K562 (cell line): Measurements from ENCODE around the gene PRKAR1B. TPM values are rescaled to one million over a fixed set of nuclear protein-coding genes. Genes with fewer than 3 reads are reported as not detected.

Source experiments
- CBFA2T3 ChIP-seq: fragments of 450-650 bp; IDR thresholded peaks from 2 replicates; pipeline ENCODE4 v1.6.1; 2017
- ELF1 ChIP-seq: fragments of 200-800 bp; sonication (Bioruptor generic); IDR thresholded peaks from 2 replicates; pipeline ENCODE4 v1.6.1; 2016; ENCODE audit warnings: missing genetic modification characterization, missing compliant biosample characterization
- EP300 ChIP-seq: IDR thresholded peaks from 2 replicates; pipeline ENCODE4 v1.6.1; 2012; ENCODE audit warnings: low read length, improper control_type of control experiment
- FOXJ3 ChIP-seq: sonication (generic); formaldehyde crosslinking; IDR thresholded peaks from 2 replicates; pipeline ENCODE4 v1.4.0; 2020; ENCODE audit warnings: mild to moderate bottlenecking, missing genetic modification reagents
- KDM2B ChIP-seq: fragments of 250-450 bp; sonication (Bioruptor Pico); IDR thresholded peaks from 2 replicates; pipeline ENCODE4 v1.8.0; 2021; ENCODE audit warnings: mild to moderate bottlenecking, moderate library complexity
- MBD2 ChIP-seq: sonication (generic); IDR thresholded peaks from 2 replicates; pipeline ENCODE4 v1.6.1; 2016; ENCODE audit warnings: low read depth, borderline replicate concordance
- SMARCB1 ChIP-seq: IDR thresholded peaks from 2 replicates; pipeline ENCODE4 v1.6.1; 2011; ENCODE audit warnings: improper control_type of control experiment, low read depth; ENCODE audit not compliant: insufficient read length
- SP1 ChIP-seq: sonication (generic); formaldehyde crosslinking; IDR thresholded peaks from 2 replicates; pipeline ENCODE4 v1.8.1; 2022; ENCODE audit warnings: mild to moderate bottlenecking, missing genetic modification reagents
- ZNF408 ChIP-seq: fragments of 250-450 bp; sonication (Bioruptor Pico); IDR thresholded peaks from 2 replicates; pipeline ENCODE4 v1.4.0; 2020; ENCODE audit warnings: low read depth, mild to moderate bottlenecking, moderate library complexity
- ZSCAN29 ChIP-seq: fragments of 450-650 bp; IDR thresholded peaks from 2 replicates; pipeline ENCODE4 v1.6.1; 2017
- polyA plus RNA-seq, 8 experiments: library from polyadenylated mRNA; depleted of rRNA in 4 of 8; stranded (reverse) in 5 of 8; unstranded in 3 of 8; fragments of >200 nt; fragmentation: Nextera tagmentation in 2 of 8; fragmentation: Illumina TruSeq in 1 of 8; extraction: Ambion mirVana in 2 of 8; extraction: Trizol in 1 of 8; gene quantifications; 2 replicates each; pipeline versions ENCODE4 v1.2.1 to v1.2.3, GENCODE V29; 2011 to 2014; ENCODE audit warnings: inconsistent platforms in 1 of 8, missing spikeins in 1 of 8
- total RNA-seq, 7 experiments: library from RNA; depleted of rRNA in 6 of 7; stranded (reverse); fragments of >200 nt in 6 of 7; fragmentation: Illumina TruSeq in 2 of 7; extraction: Trizol in 2 of 7; gene quantifications; 2 replicates each; pipeline versions ENCODE4 v1.2.1 to v1.2.3, GENCODE V29; 2011 to 2021; ENCODE audit warnings: low replicate concordance in 1 of 7
- TF ChIP-seq, protein P1 (sequence below): fragments of 250-450 bp; sonication (Bioruptor Pico); IDR thresholded peaks from 2 replicates; pipeline ENCODE4 v1.8.0; 2022; ENCODE audit warnings: moderate library complexity, mild to moderate bottlenecking, inconsistent platforms
- TF ChIP-seq, protein P2 (sequence below): fragments of 250-450 bp; sonication (Bioruptor Pico); IDR thresholded peaks from 2 replicates; pipeline ENCODE4 v1.5.0; 2021
- TF ChIP-seq, protein P3 (sequence below): sonication (generic); formaldehyde crosslinking; IDR thresholded peaks from 2 replicates; pipeline ENCODE4 v1.8.1; 2023; ENCODE audit warnings: missing genetic modification reagents, mild to moderate bottlenecking, borderline replicate concordance
- TF ChIP-seq, protein P4 (sequence below): fragments of 450-650 bp; IDR thresholded peaks from 2 replicates; pipeline ENCODE4 v1.6.1; 2016
- TF ChIP-seq, protein P5 (sequence below): conservative IDR thresholded peaks from 2 replicates; pipeline ENCODE4 v1.6.1; 2011; ENCODE audit warnings: low read depth, mild to moderate bottlenecking, low read length; ENCODE audit not compliant: control insufficient read depth
- TF ChIP-seq, protein P6 (sequence below): fragments of 250-450 bp; sonication (Bioruptor Pico); IDR thresholded peaks from 2 replicates; pipeline ENCODE4 v1.8.0; 2021; ENCODE audit warnings: borderline replicate concordance, mild to moderate bottlenecking, moderate library complexity; ENCODE audit not compliant: poor library complexity, severe bottlenecking

Gene PRKAR1B
- total and polyA plus RNA-seq, 9 of the 15 experiments (the other 6 are each of a cell fraction or from before 2014, with no cell fraction given), result 0.99 to 30.5 (median 12.7) TPM

DNA sequence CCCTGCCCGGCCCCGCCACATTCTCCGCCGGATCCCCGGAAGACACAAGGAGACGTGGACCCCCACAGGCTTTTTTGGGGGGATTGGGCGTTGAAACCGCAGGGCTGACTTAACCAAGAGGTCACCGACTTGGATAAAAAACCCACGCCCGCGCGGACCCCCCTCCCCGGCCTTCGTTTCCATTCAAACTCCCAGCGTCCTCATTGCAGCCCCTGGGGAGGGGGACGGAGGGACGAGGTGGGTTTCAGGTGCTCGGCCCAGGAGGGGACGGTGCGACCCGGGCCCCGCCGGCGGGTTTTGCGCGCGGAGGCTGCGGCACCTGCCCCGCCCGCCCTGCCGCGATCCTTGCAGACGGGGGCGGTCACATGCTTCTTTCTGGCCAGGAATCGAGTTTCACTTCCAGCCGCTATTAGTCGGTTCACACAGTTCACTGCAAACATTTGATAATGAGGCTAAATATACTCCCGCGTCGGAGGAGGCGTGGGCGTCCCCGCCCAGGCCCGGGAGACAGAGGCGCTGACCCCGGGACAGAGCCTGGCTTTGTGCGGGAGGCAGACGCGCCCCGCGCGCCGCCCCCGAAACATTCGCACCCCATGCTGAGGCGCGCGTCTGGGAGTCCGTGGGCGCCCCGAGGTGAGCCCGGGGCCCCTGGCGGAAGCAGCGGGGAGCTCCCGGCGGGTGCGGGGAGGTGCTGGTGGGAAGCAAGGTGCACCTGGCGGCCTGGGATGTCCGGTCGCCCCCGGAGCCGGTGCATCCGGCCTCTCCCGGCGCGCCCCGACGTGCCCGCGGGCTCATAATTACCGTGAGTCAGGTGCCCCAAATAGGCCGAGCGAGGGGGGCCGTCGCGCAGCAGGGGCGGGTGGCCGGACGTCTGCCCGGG lies 204.8 kb downstream of the PRKAR1B start (continued):
- TF ChIP-seq, protein P1, sequence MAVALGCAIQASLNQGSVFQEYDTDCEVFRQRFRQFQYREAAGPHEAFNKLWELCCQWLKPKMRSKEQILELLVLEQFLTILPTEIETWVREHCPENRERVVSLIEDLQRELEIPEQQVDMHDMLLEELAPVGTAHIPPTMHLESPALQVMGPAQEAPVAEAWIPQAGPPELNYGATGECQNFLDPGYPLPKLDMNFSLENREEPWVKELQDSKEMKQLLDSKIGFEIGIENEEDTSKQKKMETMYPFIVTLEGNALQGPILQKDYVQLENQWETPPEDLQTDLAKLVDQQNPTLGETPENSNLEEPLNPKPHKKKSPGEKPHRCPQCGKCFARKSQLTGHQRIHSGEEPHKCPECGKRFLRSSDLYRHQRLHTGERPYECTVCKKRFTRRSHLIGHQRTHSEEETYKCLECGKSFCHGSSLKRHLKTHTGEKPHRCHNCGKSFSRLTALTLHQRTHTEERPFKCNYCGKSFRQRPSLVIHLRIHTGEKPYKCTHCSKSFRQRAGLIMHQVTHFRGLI, result no peak
- TF ChIP-seq KDM2B (CRISPR knock-in tag), result 0 out of 2 replicates have a peak, but pooled peaks have one; percentile 36
- TF ChIP-seq ZNF408 (CRISPR knock-in tag), result no peak
- TF ChIP-seq ZSCAN29, result no peak
- TF ChIP-seq MBD2, result no peak
- TF ChIP-seq, protein P2, sequence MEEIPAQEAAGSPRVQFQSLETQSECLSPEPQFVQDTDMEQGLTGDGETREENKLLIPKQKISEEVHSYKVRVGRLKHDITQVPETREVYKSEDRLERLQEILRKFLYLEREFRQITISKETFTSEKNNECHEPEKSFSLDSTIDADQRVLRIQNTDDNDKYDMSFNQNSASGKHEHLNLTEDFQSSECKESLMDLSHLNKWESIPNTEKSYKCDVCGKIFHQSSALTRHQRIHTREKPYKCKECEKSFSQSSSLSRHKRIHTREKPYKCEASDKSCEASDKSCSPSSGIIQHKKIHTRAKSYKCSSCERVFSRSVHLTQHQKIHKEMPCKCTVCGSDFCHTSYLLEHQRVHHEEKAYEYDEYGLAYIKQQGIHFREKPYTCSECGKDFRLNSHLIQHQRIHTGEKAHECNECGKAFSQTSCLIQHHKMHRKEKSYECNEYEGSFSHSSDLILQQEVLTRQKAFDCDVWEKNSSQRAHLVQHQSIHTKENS (CRISPR knock-in tag), result no peak
- no peak for TF ChIP-seq ELF1 (tag)
- TF ChIP-seq, protein P3, sequence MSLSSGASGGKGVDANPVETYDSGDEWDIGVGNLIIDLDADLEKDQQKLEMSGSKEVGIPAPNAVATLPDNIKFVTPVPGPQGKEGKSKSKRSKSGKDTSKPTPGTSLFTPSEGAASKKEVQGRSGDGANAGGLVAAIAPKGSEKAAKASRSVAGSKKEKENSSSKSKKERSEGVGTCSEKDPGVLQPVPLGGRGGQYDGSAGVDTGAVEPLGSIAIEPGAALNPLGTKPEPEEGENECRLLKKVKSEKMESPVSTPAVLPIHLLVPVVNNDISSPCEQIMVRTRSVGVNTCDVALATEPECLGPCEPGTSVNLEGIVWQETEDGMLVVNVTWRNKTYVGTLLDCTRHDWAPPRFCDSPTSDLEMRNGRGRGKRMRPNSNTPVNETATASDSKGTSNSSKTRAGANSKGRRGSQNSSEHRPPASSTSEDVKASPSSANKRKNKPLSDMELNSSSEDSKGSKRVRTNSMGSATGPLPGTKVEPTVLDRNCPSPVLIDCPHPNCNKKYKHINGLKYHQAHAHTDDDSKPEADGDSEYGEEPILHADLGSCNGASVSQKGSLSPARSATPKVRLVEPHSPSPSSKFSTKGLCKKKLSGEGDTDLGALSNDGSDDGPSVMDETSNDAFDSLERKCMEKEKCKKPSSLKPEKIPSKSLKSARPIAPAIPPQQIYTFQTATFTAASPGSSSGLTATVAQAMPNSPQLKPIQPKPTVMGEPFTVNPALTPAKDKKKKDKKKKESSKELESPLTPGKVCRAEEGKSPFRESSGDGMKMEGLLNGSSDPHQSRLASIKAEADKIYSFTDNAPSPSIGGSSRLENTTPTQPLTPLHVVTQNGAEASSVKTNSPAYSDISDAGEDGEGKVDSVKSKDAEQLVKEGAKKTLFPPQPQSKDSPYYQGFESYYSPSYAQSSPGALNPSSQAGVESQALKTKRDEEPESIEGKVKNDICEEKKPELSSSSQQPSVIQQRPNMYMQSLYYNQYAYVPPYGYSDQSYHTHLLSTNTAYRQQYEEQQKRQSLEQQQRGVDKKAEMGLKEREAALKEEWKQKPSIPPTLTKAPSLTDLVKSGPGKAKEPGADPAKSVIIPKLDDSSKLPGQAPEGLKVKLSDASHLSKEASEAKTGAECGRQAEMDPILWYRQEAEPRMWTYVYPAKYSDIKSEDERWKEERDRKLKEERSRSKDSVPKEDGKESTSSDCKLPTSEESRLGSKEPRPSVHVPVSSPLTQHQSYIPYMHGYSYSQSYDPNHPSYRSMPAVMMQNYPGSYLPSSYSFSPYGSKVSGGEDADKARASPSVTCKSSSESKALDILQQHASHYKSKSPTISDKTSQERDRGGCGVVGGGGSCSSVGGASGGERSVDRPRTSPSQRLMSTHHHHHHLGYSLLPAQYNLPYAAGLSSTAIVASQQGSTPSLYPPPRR (CRISPR knock-in tag), result no peak
- TF ChIP-seq, protein P4, sequence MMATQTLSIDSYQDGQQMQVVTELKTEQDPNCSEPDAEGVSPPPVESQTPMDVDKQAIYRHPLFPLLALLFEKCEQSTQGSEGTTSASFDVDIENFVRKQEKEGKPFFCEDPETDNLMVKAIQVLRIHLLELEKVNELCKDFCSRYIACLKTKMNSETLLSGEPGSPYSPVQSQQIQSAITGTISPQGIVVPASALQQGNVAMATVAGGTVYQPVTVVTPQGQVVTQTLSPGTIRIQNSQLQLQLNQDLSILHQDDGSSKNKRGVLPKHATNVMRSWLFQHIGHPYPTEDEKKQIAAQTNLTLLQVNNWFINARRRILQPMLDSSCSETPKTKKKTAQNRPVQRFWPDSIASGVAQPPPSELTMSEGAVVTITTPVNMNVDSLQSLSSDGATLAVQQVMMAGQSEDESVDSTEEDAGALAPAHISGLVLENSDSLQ, result no peak
- peak; percentile 68 for TF ChIP-seq CBFA2T3
- peak; percentile 47; the same call in 1 of the 2 replicates for TF ChIP-seq EP300
- TF ChIP-seq, protein P5, sequence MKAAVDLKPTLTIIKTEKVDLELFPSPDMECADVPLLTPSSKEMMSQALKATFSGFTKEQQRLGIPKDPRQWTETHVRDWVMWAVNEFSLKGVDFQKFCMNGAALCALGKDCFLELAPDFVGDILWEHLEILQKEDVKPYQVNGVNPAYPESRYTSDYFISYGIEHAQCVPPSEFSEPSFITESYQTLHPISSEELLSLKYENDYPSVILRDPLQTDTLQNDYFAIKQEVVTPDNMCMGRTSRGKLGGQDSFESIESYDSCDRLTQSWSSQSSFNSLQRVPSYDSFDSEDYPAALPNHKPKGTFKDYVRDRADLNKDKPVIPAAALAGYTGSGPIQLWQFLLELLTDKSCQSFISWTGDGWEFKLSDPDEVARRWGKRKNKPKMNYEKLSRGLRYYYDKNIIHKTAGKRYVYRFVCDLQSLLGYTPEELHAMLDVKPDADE, result no peak
- 0 out of 2 replicates have a peak, but pooled peaks have one; percentile 4 for TF ChIP-seq SP1
- TF ChIP-seq, protein P6, sequence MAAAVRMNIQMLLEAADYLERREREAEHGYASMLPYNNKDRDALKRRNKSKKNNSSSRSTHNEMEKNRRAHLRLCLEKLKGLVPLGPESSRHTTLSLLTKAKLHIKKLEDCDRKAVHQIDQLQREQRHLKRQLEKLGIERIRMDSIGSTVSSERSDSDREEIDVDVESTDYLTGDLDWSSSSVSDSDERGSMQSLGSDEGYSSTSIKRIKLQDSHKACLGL (CRISPR knock-in tag), result no peak
- TF ChIP-seq FOXJ3 (CRISPR knock-in tag), result no peak
- no peak for TF ChIP-seq SMARCB1
